DMS153 (cell line): ENCODE data around the gene HMGB4.

Experiments used
- DNase-seq: peaks from one replicate; lab custom pipeline; 2025; lab: John Stamatoyannopoulos, UW

Gene HMGB4

DNA sequence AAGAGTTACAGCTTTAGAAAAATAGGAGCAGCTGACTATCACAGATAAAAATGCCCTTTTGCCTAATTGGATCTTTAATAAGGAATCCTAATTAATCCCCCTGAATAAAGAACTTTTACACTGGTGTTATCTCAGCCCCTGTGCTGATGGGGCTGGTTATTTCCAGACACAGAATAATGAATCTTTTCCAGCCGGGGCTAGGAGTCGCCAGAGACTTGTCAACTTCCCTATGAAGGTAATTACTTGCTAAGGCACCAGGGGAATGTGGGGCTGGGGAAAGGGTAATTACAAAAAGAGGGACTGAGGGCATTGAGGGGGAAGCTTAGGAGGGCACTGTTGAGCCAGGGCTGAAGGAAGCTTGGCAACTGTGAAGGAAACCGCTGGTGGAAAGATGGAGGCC is 34.5 kb downstream of the HMGB4 start:
- DNase-seq, result no peak

DNA sequence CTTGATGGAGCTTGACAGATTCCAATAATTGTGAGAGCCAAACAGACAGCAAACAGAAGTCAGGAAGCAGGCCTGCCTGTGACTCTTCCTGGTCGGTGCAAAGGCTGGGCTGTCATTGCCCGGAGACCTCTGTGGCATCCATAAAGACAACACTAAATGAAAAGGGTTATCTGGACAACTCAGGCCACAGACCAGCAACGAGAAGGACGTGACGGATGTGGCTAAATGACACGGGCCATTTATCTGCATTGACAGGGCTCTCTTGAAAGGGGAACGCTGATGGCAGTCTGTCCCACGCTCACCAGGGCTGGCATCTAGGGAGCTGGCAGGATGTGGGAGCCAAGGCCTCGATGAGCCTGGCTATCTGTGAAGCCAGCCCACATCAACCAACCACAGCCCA is 35.0 kb downstream of the HMGB4 start:
- DNase-seq, result no peak

DNA sequence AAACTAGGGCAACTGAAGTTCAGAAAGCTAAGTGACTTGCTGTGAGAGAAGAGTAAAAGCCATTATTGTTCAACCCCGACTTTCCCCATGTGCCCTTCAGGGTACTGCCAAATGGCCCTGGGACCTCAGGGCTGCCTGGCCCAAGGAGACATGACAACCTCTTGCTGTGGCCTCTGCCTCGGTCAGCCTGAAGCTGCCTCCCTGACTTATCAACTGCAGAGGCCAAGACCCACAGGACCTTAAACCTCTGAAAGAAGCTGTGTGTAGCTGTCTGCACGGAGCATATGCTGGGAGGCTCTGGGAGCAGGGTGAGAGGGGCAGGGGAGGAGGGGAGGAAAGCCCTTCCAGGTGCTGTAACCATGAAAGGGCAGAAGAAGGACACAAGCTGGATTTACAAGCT is 35.9 kb downstream of the HMGB4 start:
- DNase-seq, result no peak

DNA sequence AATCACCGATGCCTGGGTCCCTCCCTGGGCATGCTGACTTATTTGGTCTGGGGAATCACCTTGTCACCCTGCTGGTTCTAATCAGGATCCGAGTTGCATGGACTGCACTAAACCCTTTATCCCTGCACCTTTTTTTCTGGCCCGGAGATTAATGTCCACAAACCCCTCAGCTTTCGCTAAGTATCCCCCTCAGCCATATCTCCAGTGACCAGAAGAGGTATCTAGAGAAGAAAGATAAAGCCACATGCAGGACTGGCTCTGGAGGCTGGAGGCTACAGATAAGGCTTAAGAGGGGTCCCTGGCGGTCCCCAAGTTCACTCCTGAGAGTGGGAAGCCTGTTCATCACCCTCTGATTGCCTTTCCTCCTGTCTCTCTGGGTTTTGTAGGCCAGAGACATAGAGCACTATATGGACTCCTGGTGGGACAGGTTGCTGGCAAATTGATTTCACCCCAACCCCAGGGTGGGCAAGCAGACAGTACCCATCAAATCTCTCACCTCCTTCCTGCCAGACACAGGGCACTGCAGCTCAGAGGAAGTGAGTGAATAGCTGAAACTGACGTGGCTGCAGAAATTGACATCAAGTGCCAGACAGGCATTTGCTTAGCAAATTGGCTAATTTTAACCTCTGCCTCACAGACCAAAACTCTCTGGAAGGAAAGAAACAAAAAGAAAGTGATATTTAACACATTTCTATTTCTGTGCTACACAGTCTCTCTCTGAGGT is 38.8 kb downstream of the HMGB4 start:
- no peak for DNase-seq

DNA sequence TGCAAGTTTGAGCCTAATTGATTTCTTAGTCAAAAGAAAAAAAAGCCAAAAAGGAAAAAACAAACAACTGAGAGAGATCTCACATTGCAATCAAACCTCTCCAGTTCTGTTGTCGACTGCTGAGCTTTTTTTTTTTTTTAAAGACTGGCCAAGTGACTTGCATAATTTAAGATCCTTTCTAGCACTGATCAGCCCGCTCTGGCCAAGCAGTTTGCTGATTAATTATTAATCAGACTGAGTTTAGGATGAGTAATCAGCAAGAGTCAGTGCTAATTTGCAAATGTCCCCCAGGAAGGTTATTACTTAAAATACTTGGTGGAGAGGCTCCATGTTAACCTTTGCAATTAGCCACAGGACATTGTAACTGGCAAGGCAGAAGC is 39.3 kb downstream of the HMGB4 start:
- no peak for DNase-seq

DNA sequence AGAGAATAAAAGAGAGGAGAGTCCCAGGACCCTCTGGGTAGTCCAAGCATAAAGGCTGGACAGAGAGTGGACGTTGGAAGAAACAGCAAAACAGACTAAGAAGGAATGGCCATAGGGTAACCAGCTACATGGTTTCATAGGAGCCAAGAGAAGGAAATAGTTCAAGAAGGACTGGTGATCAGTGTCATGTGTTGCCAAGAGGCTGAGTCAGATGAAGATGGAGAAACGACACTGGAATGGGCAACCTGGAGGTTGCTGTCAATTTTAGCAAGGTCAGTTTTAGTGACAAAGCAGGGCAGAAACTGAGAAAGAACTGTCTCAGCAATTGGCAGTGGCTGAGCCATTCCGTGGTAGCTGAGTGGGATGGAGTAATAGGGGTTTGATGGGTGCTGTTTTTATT is 41.4 kb downstream of the HMGB4 start:
- no peak for DNase-seq

DNA sequence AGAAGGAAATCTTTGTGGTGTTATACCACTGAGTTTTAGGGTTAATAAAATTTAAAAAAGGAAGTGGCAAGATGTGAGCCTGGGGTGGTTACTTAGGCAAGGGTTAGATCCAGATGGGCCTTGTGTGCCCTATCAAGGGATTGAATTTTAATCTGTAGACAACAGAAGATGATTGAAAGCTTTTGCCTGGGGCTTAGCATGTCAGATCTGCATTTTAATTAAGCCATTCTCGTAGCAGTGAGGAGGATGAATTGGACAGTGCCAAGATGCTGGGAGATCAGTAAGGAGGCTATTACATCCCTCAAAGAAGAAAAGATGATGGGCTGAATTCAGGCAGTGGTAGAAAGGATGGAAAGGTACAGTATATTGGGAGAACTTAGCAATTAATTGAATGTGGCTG is 42.3 kb downstream of the HMGB4 start:
- no peak for DNase-seq

DNA sequence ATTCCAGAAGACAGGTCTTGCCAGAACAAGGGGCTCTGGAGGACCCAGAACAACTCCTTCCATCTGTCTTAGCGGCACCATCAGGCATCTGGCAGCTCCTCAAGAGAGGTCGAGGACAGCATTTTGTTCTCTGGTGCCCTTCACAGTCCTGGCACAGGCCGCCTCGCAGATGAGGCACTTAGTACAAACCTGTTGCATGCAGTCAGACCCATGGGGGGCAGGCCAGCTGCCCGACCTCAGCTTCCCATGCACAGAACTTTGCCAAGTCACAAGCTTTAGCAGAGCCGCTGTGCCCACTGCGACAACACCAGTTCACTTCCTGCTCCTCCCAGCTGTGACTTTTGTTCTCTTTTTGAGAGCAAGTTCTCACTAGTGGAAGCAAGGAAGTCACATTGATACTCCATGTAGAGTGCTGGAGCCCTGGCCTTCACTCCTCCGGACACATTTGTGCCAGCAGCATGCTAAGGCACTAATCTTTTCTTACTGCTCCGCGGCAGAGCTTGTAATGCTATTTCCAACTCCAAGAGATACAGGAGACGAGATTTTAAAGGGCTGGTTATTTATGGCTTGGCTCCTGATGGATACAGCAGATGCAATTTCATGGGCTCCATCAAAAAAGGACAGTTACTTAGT is 44.6 kb downstream of the HMGB4 start:
- DNase-seq, result no peak
